DMS 273 (cell line): ENCODE measurements around the gene NECTIN2.
"Not testable (repeated sequence)": the region's sequence is repeated elsewhere in the genome, so short reads cannot be mapped to it uniquely, and the experiment has no call there.

ENCODE experiments used
- DNase-seq: peaks from one replicate; lab custom pipeline; 2025; ENCODE audit not compliant: unreplicated experiment; lab: John Stamatoyannopoulos, UW

NECTIN2 gene

DNA sequence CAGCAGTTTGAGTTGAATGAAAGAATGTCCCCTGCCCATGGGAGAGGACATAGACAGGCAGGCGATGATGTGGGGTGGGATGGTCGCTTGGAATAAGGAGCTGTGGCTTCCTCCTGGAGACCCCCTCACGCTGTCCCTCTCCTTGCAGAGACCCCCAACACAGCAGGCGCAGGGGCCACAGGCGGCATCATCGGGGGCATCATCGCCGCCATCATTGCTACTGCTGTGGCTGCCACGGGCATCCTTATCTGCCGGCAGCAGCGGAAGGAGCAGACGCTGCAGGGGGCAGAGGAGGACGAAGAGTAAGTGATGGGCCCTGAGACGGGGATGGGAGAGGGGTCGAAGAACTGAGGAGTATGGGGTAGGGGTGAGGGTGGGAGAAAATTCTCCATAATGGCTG lies 36.0 kb downstream of the NECTIN2 start:
- DNase-seq = no peak

DNA sequence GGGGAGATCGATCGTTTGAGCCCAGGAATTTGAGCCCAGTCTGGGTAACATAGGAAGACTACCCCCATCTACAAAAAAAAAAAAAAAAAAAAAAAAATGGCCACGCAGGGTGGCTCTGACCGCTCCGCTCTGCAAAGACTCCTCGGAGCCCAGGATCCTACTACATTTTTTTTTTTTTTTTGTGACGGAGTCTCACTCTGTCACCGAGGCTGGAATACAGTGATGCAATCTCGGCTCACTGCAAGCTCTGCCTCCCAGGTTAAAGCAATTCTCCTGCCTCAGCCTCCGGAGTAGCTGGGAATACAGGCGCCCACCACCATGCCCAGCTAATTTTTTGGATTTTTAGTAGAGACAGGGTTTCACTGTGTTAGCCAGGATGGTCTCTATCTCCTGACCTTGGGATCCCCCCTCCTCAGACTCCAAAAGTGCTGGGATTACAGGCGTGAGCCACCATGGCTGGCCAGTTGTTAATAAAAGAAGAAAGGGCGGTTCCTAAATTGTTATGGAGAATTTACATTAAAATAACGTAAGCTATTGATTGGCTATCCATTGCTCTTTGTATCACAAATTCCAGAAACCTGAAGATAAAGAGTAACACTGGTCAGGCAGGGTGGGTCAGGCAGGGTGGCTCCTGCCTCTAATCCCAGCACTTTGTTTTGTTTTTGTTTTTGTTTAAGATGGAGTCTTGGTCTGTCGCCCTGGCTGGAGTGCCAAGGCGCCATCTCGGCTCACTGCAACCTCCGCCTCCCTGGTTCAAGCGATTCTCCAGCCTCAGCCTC lies 36.7 kb downstream of the NECTIN2 start:
- DNase-seq = not testable (repeated sequence)

DNA sequence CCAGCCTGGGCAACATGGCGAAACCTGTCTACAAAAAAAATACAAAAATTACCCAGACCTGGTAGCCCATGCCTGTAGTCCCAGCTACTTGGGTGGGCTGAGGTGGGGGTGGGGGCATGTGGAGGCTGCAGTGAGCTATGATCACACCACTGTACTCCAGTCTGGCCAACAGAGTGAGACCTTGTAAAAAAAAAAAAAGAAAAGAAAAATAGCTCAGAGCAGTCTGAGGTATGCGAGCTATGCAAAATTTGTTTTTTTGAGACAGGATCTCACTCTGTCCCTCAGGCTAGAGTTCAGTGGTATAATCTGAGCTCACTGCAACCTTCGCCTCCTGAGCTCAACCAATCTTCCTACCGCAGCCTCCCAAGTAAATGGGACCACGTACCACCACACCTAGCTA lies 37.8 kb downstream of the NECTIN2 start:
- DNase-seq = no peak

DNA sequence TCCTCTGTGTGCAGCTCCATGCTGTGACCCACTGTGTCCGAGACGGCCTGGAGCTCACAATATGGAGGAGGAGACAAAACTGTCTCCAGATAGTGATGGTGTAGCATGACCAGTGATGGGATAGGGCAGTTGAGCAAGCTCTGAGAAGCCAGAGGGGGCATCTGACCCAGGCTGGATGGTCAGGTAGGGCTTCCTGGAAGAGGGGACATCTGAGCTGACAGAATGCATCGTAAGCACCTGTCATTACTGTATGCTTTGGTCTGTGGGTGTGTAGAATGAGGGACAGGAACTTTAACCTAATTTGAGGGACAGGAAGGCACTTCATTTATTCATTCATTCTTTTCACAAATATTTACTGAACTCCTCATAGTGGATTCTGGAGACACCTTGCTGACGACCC lies 38.5 kb downstream of the NECTIN2 start:
- no peak for DNase-seq

DNA sequence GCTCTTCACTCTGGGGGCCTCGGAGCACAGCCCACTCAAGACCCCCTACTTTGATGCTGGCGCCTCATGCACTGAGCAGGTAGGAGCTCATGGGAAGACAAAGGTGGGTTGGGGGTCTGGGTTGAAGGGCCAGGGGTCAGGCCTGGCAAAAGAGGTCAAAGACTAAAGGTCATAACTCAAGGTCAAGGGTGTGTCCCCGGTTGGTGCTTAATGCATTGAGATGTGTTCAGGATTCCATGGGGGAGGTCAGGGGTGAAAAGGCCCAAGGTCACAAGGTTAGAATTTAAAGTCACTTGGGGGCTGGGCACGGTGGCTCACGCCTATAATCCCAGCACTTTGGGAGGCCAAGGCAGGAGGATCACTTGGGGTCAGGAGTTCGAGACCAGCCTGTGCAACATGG lies 40.0 kb downstream of the NECTIN2 start:
- no peak for DNase-seq

DNA sequence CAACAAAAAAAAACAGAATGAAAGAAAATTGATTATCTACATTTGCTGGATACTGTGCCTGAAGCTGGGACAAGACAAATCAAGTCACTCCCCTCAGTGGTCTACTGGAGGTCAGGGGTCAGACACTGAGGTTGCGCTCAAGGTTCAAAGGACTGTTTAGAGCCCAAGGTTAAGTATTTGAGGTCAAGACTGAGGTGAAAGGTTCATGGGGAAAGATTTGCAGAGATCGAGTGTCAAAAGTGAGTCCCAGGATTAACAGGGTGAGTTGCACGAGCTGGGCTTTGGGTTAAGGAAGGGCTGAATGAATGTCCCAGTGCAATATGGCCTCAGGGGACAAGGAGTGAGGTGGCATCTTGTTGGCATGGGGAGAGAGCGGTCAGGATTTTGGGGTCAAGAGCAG lies 41.6 kb downstream of the NECTIN2 start:
- DNase-seq = no peak

DNA sequence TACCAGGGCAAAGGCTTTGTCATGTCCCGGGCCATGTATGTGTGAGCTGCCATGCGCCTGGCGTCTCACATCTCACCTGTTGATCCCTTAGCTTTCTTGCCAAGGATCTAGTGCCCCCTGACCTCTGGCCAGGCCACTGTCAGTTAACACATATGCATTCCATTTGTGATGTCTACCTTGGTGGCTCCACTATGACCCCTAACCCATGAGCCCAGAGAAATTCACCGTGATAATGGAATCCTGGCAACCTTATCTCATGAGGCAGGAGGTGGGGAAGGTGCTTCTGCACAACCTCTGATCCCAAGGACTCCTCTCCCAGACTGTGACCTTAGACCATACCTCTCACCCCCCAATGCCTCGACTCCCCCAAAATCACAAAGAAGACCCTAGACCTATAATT lies 42.2 kb downstream of the NECTIN2 start:
- not testable (repeated sequence) for DNase-seq

DNA sequence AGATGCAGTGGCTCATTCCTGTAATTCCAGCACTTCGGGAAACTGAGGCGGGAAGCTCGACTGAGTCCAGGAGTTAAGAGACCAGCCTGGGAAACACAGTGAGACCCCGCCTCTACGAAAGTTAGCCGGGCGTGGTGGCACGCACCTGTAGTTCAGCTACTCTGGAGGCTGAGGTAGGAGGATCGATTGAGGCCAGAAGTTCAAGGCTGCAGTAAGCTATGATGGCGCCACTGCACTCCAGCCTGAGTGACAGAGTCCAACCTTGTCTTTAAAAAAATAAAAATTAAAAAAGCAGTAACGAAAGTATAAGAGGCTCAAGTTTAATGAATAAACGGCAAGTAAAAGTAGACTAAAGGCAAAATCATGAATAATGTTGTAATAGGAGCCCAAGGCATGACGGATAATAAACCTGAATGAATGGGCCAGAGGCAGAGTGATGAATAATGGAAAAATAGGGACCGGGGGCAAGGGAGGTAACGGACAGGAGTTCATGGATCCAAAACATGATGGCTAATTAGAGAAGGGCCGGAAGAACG lies 43.8 kb downstream of the NECTIN2 start:
- DNase-seq = no peak

DNA sequence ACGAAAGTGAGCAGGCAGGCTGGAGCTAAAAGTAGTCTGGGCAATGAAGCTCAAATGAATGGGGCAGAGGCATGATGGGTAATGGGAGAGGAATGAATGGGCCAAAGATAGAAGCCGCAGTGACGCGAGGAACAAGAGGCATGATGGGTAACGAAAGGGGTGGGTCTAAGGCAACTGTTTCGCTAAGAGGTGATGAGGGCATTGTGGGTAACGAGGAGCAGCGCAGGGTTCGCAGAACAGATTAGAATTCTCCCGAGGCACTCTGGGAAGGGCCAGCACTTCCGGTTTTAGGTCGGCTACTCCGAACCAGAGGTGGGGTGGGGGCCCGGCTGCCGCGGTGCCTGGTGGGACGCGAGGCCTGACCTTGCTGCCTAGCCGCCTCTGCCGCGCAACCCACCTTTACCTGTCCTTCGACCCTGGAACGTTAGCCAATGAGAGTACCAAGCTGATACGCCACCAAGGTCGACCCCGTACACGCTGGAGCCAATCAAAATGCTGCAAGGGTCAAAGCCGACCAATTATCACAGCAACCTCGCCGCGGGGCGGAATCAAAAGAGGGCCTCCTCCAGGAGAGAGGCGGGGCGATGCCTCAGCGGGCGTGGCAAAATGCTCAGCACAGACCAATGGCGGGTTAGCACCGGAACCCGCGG lies 44.4 kb downstream of the NECTIN2 start:
- peak; percentile 100 for DNase-seq

DNA sequence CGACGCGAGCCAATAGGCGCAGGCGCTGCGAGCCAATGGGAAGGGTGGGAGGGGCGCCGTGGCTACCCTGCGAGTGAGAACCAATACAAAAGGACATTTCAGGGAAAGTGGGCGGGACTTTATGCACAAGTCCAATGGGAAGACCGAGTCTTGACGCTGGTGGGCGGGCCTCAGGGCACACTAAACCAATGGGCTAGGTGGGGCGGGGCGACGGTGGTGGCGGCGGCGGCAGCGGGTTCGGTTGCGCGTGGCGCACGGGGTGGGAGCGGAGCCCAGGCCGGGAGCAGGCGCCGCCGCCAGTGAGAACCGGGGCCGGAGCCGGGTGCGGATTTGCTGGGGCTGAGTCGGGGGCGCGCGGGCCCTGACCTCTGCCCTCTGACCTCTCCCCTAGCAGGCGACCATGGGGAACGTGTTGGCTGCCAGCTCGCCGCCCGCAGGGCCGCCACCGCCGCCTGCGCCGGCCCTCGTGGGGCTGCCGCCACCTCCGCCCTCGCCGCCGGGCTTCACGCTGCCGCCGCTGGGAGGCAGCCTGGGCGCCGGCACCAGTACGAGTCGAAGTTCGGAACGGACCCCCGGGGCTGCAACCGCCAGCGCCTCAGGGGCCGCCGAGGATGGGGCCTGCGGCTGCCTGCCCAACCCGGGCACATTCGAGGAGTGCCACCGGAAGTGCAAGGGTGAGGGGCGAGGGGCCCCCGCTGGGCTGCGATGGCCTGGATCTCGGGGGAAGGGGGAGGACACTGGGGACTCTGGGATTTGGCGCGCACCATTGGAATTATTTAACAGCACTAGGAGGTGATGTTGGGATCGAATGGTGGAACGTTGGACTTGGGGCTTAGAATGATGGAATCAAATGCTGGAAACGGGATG lies 45.2 kb downstream of the NECTIN2 start, which contains the start of gene TOMM40:
Gene TOMM40 (plus strand): TSS at position 239 of the 867 bp plus-strand sequence. CDS start 162 bp downstream, at position 401.
- peak; percentile 63 for DNase-seq

DNA sequence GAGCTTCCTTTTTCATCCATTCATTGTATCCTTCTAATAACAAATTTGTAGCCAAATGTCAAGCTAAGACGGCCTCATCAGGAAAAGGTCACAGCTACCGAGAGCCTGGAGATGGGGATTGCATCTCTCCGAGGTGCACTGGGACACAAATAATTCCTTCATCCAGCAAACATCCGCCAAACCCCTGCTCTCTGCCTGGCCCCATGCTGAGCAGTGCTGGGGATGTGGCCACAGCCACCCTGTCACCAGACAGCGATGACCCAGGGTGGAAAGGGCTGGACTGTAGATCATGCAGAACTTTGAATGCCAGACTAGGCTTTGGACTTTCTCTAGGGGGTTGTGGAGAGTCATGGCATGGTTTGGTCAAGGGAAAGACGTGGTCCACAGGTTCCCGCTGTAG lies 46.8 kb downstream of the NECTIN2 start:
- DNase-seq = no peak

DNA sequence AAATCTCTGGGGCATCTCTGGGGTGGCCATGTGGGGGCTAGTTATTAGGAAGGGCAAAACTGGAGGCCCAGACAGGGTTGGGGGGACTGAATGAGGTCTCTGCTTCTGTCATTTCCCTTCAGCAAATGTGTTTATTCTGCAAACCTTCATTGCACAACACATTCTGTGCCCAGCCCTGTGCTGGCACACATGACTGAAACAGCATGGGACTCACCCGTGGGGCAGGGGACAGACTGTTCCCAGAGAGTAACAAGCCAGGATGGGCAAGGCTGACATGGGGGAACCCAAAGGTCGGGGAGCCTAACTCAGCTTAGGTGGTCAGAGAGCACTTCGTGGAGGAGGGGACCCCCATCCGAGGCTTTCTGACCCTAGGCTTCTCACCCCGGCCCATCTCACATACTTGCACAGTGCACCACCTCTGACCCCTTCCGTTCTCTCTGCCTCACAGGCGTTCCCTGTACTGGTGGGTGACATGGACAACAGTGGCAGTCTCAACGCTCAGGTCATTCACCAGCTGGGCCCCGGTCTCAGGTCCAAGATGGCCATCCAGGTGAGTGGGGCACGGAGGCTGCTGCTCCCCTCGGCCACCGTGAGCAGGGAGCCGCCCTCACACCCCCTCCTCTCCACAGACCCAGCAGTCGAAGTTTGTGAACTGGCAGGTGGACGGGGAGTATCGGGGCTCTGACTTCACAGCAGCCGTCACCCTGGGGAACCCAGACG lies 47.4 kb downstream of the NECTIN2 start:
- no peak for DNase-seq

DNA sequence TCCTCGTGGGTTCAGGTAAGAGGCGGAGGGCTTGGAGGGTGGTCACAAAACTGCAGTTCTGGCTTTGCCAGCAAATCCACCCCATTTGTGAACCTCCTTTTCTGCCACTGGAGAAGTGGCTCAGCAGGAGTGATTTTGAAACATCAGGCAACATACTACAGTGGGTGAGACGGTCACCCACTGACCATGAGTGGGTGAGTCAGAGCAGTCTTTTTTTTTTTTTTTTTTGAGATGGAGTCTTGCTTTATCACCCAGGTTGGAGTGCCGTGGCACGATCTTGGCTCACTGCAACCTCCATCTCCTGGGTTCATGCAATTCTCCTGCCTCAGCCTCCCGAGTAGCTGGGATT lies 47.9 kb downstream of the NECTIN2 start:
- DNase-seq = no peak

DNA sequence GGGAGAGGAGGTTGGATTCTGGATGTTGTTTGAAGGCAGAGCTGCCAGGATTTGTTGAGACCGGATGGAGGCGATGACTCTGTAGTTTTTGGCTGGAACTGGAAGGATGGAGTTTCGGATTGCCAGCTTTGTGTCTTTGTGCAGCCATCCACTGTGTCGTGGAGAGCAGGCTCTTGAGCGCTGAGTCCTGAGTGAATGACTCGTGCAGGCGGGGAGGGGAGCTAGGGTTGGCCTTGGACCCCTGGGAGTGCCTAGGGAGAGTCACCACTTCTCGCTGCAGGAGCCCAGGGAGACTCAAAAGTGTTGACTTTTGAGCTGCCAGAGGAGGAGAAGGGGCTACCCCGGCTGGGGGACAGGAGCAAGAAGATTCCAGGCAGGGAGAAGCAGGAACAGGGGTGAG lies 48.8 kb downstream of the NECTIN2 start:
- DNase-seq = no peak

DNA sequence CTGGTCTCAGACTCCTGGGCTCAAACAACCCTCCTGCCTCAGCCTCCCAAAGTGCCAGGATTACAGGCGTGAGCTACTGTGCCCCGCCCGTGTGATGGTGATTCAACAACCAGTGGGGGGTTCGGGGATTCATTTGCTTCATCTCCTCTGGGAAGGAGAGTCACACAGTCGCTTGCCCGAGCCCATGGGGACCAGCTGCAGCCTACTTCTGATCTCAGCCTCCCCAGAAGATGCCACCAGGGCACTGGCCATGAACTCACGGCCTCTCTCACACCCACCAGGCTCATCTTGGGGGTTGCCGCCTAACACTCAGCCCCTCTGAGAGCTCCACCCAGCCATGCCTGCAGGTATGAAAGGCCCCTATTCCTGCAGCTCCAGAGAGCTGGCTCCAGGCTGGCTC lies 51.7 kb downstream of the NECTIN2 start:
- DNase-seq = no peak

DNA sequence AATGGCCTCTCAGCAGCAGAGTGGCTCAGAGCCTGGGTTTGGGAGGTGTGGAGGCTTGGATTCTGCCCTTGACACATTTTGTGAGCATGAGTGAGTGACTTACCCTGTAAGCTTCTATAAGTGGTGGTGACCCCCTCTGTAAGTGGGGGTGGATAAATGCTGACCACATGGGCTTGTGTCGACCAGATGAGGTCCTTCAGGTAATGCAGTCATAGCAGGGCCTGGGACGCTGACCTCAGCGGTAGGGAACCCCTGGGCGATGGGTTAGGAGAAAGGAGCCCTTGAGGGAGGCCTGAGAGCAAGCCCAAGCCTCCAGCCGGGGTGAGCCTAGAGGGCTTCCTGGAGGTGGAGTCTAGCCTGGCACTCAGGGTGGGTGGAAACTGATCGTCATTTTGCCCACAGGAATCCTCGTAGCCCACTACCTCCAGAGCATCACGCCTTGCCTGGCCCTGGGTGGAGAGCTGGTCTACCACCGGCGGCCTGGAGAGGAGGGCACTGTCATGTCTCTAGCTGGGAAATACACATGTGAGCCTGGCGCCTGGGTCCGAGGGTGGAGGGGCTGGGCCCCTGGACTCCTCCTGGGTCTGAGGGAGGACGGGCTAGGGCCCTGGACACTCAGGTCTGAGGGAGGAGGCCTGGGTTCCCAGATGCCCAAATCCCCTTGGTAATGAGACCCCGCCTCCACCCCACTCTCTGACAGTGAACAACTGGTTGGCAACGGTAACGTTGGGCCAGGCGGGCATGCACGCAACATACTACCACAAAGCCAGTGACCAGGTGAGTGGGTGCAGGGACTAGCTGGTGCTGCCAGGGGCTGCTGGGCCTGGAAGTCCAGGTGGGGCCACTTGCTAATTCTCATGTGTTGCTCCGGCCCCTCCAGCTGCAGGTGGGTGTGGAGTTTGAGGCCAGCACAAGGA lies 54.5 kb downstream of the NECTIN2 start:
- DNase-seq = no peak

DNA sequence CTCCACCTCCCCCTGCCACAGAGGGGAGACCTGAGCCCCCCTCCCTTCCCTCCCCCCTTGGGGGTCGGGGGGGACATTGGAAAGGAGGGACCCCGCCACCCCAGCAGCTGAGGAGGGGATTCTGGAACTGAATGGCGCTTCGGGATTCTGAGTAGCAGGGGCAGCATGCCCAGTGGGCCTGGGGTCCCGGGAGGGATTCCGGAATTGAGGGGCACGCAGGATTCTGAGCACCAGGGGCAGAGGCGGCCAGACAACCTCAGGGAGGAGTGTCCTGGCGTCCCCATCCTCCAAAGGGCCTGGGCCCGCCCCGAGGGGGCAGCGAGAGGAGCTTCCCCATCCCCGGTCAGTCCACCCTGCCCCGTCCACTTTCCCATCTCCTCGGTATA lies 57.1 kb downstream of the NECTIN2 start:
- DNase-seq = no peak

DNA sequence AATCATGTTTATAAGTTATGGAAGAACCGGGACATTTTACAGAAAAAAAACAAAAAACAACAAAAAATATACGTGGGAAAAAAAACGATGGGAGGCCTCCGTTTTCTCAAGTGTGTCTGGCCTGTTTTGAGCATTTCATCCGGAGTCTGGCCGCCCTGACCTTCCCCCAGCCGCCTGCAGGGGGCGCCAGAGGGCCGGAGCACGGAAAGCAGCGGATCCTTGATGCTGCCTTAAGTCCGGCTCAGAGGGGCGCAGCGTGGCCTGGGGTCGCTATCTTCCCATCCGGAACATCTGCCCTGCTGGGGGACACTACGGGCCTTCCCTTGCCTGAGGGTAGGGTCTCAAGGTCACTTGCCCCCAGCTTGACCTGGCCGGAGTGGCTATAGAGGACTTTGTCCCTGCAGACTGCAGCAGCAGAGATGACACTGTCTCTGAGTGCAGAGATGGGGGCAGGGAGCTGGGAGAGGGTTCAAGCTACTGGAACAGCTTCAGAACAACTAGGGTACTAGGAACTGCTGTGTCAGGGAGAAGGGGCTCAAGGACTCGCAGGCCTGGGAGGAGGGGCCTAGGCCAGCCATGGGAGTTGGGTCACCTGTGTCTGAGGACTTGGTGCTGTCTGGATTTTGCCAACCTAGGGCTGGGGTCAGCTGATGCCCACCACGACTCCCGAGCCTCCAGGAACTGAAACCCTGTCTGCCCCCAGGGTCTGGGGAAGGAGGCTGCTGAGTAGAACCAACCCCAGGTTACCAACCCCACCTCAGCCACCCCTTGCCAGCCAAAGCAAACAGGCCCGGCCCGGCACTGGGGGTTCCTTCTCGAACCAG lies 57.7 kb downstream of the NECTIN2 start:
- peak; percentile 86 for DNase-seq

DNA sequence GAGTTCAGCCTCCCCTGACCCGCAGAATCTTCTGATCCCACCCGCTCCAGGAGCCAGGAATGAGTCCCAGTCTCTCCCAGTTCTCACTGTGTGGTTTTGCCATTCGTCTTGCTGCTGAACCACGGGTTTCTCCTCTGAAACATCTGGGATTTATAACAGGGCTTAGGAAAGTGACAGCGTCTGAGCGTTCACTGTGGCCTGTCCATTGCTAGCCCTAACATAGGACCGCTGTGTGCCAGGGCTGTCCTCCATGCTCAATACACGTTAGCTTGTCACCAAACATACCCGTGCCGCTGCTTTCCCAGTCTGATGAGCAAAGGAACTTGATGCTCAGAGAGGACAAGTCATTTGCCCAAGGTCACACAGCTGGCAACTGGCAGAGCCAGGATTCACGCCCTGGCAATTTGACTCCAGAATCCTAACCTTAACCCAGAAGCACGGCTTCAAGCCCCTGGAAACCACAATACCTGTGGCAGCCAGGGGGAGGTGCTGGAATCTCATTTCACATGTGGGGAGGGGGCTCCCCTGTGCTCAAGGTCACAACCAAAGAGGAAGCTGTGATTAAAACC lies 58.4 kb downstream of the NECTIN2 start:
- DNase-seq = peak; percentile 66
